IPS DF 6.9 (cell line): ENCODE data around the gene FBLIM1.

Source experiments
- DNase-seq: peaks from one replicate; pipeline ENCODE4 v3.0.0-alpha.2; 2013; ENCODE audit warnings: low read depth, low spot score
- H3K27ac ChIP-seq: one replicate; pipeline ENCODE4 v1.5.1; 2013; ENCODE audit warnings: low read length, control low read depth
- H3K27me3 ChIP-seq: 2 replicates; pipeline ENCODE4 v1.6.1; 2013; ENCODE audit warnings: mild to moderate bottlenecking, low read length; ENCODE audit not compliant: control insufficient read depth, insufficient read depth
- H3K36me3 ChIP-seq: 2 replicates; pipeline ENCODE4 v1.6.1; 2013; ENCODE audit warnings: low read length; ENCODE audit not compliant: control insufficient read depth, insufficient read depth
- H3K4me1 ChIP-seq: 2 replicates; pipeline ENCODE4 v1.6.1; 2013; ENCODE audit warnings: low read length; ENCODE audit not compliant: control insufficient read depth, insufficient read depth
- H3K4me3 ChIP-seq: 2 replicates; pipeline ENCODE4 v1.5.1; 2013; ENCODE audit warnings: mild to moderate bottlenecking, low read length
- H3K9me3 ChIP-seq: 2 replicates; pipeline ENCODE4 v1.6.1; 2013; ENCODE audit warnings: low read length, inconsistent platforms; ENCODE audit not compliant: control insufficient read depth, insufficient read depth
- WGBS: extraction: QIAGEN DNeasy Blood & Tissue Kit; methylation state at CpG from one replicate; pipeline ENCODE4 v1.1.7; 2013; ENCODE audit warnings: mixed read lengths, missing lambda C conversion rate; ENCODE audit not compliant: insufficient read length, insufficient coverage; 5-methylcytosine and 5-hydroxymethylcytosine counted together

Gene FBLIM1, protein sequence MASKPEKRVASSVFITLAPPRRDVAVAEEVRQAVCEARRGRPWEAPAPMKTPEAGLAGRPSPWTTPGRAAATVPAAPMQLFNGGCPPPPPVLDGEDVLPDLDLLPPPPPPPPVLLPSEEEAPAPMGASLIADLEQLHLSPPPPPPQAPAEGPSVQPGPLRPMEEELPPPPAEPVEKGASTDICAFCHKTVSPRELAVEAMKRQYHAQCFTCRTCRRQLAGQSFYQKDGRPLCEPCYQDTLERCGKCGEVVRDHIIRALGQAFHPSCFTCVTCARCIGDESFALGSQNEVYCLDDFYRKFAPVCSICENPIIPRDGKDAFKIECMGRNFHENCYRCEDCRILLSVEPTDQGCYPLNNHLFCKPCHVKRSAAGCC

GRCh38 chr1:15758343-15758931 lies at the start of gene FBLIM1:
FBLIM1 (plus strand) TSS chr1:15758795; CDS start chr1:15764984, 6,189 bp downstream.
- Histone ChIP-seq H3K4me1 (peaks cover 12% of the 10 kb centered on the region), H3K27ac (no peak within 1 kb of the TSS), H3K9me3 (no peaks in the 10 kb centered on the region), H3K27me3 (no peaks in the 10 kb centered on the region), H3K4me3 (peak within 1 kb of the TSS; percentile 94), H3K36me3 (no peaks in the 10 kb centered on the region)
- no CpG with 5 or more reads among the region's 58 CpGs for WGBS
- DNase-seq, result no peak

DNA sequence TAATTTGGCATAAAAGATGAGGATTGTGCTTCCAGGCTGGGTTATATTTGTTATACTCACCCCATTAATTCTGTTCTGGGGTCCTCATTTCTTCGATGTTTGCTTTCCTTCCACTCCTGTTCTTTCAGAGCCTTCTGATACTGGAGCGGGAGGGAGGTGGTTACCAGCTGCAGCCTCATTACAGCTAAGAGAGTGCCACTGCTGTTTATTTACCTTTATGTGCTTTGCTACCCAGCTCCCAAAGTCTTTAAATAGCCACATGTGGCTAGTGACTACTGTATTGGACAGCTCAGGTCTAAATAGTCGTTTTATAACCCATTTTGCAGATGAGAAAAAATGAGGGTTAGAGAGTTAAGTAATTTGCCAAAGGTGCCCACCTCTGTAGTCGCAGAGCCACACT lies 49.4 kb upstream of the FBLIM1 start:
- Histone ChIP-seq H3K9me3 (no peaks in the 10 kb centered on the region), H3K4me1 (no peaks in the 10 kb centered on the region), H3K36me3 (no peaks in the 10 kb centered on the region), H3K27ac (no peak overlapping the region), H3K27me3 (no peaks in the 10 kb centered on the region), H3K4me3 (no peak overlapping the region)
- WGBS, result no CpG with 5 or more reads among the region's 4 CpGs
- DNase-seq, result no peak

DNA sequence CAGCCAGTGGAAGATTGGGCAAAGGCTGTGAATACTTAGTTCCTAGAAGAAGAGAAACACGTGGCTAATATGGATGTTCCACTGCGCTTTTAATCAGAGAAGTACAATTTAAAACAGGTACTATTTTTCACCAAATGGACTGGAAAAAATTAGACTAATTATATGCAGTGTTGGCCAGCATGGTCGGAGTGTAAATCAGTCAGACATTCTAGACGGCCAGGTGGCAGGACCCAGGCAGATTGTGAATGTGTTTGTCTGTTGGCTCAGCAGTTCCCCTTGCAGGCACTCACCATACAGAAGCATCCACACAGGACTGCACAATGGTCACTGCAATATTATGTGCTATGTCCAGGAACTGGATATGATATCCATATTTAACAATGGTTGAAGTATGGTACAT lies 46.4 kb upstream of the FBLIM1 start:
- Histone ChIP-seq H3K4me1 (no peaks in the 10 kb centered on the region), H3K36me3 (no peaks in the 10 kb centered on the region; the same call in 1 of the 2 replicates), H3K9me3 (no peaks in the 10 kb centered on the region), H3K27ac (no peak overlapping the region), H3K4me3 (no peak overlapping the region), H3K27me3 (no peaks in the 10 kb centered on the region)
- DNase-seq, result no peak
- no CpG with 5 or more reads among the region's 4 CpGs for WGBS

DNA sequence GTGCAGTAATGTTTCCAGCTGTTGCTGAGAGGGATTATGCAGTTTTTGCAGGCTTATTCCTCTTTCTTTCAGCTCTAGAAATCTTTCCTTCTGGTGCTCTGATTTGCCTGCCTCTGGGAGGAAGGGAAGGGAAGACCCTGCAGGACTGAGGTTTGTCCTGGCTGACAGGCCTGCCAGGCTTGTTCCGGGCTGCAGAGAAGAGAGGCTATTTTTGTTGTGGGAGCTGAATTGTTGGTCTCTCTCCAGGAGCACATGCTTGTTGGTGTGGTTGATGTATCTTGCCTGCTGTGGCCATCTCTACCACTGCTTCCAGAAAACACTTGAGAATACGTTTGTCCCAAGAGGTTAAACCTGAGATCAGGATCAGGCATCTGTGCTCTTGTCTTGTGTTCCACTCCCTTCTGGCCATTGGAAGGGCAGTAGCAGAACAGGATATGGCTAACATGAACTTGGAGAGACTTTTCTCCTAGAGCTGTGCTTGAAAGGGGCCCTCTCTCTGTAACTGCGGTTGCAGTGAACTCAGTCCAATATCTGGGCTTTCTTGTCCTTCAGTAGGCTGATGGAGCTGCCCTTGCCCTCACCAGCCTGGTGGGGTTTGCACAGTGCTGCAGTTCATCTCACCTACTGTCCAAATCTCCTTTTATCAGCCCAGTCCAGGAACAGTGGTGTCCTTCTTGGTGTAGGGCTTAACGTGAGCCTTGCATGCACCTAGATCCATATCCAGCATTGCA lies 44.0 kb upstream of the FBLIM1 start:
- Histone ChIP-seq H3K9me3 (no peaks in the 10 kb centered on the region), H3K27me3 (no peaks in the 10 kb centered on the region), H3K27ac (no peak overlapping the region), H3K4me3 (no peak overlapping the region), H3K4me1 (no peaks in the 10 kb centered on the region), H3K36me3 (peaks cover 6% of the 10 kb centered on the region)
- no CpG with 5 or more reads among the region's 4 CpGs for WGBS
- no peak for DNase-seq

DNA sequence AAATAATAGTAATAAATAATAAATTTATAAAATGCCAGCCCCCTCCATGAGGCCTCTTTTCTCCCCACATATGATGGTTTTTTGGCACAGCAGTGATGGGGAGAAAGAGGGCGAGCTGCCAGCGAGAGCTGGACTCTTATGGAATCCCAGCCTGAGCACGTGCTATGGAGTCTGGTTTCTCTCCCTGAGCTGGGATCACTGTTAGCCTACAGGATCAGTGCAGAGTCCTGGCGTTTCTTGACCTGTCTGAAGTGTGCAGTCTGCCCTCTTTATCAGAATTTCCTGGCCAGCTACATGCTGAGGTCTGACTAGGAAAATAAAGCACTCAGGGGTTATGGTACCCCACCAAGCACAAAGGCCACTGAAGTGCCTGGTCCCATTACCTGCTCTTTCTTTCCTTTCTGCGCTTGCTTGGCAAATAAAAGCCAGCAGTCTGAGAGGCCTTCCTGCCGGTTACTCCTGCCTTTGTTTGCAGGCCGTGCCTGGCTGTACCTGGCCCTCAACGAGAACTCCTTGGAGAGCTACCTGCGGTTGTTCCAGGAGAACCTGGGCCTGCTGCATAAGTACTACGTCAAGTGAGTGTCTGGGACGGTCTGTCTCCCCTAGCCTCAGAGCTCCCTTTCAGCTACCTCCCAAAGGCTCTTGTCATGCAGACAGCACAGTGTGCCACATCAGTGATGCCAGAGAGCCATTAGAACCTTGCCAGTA lies 41.0 kb upstream of the FBLIM1 start:
- no CpG with 5 or more reads among the region's 11 CpGs for WGBS
- Histone ChIP-seq H3K4me1 (no peaks in the 10 kb centered on the region), H3K36me3 (peaks cover 6% of the 10 kb centered on the region), H3K27me3 (no peaks in the 10 kb centered on the region), H3K4me3 (no peak overlapping the region), H3K9me3 (no peaks in the 10 kb centered on the region), H3K27ac (no peak overlapping the region)
- DNase-seq, result no peak

DNA sequence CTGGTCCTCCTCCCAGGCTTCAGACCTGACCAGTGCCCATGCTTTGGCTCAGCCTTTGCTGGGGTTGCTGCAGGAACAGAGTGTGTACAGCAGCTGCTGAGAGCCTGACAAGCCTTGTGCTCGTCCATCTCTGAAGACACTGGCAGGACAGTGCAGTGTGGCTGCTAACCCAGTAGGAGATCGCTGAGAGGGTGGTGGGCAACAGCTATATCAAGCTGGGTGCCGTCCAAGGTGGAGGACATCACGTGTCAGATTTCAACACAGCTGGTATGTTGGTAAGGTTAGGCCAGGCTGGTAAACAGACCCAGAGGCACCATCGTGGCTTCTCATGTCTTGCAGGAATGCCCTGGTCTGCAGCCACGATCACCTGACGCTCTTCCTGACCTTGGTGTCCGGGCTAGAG lies 40.4 kb upstream of the FBLIM1 start:
- DNase-seq, result no peak
- no peak overlapping the region for H3K27ac ChIP-seq
- no peaks in the 10 kb centered on the region for H3K27me3 ChIP-seq
- H3K9me3 ChIP-seq, result no peaks in the 10 kb centered on the region
- WGBS, result no CpG with 5 or more reads among the region's 8 CpGs
- peaks cover 6% of the 10 kb centered on the region for H3K36me3 ChIP-seq
- H3K4me1 ChIP-seq, result no peaks in the 10 kb centered on the region
- H3K4me3 ChIP-seq, result no peak overlapping the region

GRCh38 chr1:15719381-15720120 lies 39.0 kb upstream of the FBLIM1 start:
- Histone ChIP-seq H3K4me3 (no peak overlapping the region), H3K27ac (no peak overlapping the region), H3K27me3 (no peaks in the 10 kb centered on the region), H3K4me1 (no peaks in the 10 kb centered on the region), H3K9me3 (no peaks in the 10 kb centered on the region), H3K36me3 (peaks cover 6% of the 10 kb centered on the region)
- no CpG with 5 or more reads among the region's 12 CpGs for WGBS
- no peak for DNase-seq

DNA sequence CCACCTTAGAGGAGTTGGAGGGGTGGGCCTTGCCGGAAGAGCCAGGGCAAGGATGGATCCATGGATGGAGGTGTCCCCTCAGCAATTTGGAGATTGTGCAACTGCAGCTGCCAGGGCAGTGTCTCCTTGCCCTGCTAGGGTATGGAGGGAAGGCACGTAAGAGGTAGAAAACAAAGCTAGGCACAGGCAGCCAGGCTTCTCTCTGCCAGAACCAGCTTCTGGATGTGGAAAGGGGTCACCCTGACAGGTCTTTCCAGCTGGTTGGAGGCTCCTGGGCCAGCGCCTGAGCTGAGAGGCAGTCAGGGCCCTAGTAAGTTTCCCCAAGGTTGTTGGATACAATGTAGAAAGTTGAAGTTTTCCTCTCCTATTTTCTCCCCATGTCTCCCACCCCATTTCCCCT lies 37.7 kb upstream of the FBLIM1 start:
- no peak for DNase-seq
- Histone ChIP-seq H3K27me3 (no peaks in the 10 kb centered on the region), H3K27ac (no peak overlapping the region), H3K36me3 (peaks cover 8% of the 10 kb centered on the region), H3K4me3 (no peak overlapping the region), H3K9me3 (no peaks in the 10 kb centered on the region), H3K4me1 (no peaks in the 10 kb centered on the region)
- WGBS, result no CpG with 5 or more reads among the region's 3 CpGs

GRCh38 chr1:15722411-15722810 lies 36.2 kb upstream of the FBLIM1 start:
- peaks cover 12% of the 10 kb centered on the region for H3K36me3 ChIP-seq
- WGBS, result no CpG with 5 or more reads among the region's 4 CpGs
- H3K4me1 ChIP-seq, result no peaks in the 10 kb centered on the region
- H3K4me3 ChIP-seq, result no peak overlapping the region
- no peaks in the 10 kb centered on the region for H3K9me3 ChIP-seq
- H3K27me3 ChIP-seq, result no peaks in the 10 kb centered on the region
- DNase-seq, result no peak
- no peak overlapping the region for H3K27ac ChIP-seq
